Stomach smooth muscle (tissue), 2 donors: ENCODE data around the gene TDP1.

Source experiments
- H3K27ac ChIP-seq: one replicate; pipeline ENCODE4 v1.7.0; 2013; ENCODE audit warnings: mild to moderate bottlenecking, low read length, inconsistent platforms
- H3K27me3 ChIP-seq, 2 donors: one replicate each; pipeline ENCODE4 v1.7.0; 2013; ENCODE audit warnings: low read length in 2 of 2; ENCODE audit not compliant: insufficient read depth in 2 of 2, control insufficient read depth in 1 of 2
- H3K36me3 ChIP-seq, 2 donors: one replicate each; pipeline ENCODE4 v1.7.0; 2013; ENCODE audit warnings: low read length in 2 of 2; ENCODE audit not compliant: control insufficient read depth in 2 of 2, insufficient read depth in 2 of 2
- H3K4me1 ChIP-seq: one replicate; pipeline ENCODE4 v1.7.0; 2013; ENCODE audit warnings: low read length; ENCODE audit not compliant: control insufficient read depth, insufficient read depth
- H3K4me3 ChIP-seq, 2 donors: one replicate each; pipeline ENCODE4 v1.7.0; 2013; ENCODE audit warnings: low read length in 2 of 2
- H3K9ac ChIP-seq, 2 donors: one replicate each; pipeline ENCODE4 v1.7.0; 2013; ENCODE audit warnings: low read length in 2 of 2, mild to moderate bottlenecking in 1 of 2
- H3K9me3 ChIP-seq, 2 donors: one replicate each; pipeline ENCODE4 v1.7.0; 2013; ENCODE audit warnings: low read length in 2 of 2; ENCODE audit not compliant: control insufficient read depth in 2 of 2
- donor health status: healthy.
- donor health status: Pancreatic carcinoma.

Gene TDP1

DNA sequence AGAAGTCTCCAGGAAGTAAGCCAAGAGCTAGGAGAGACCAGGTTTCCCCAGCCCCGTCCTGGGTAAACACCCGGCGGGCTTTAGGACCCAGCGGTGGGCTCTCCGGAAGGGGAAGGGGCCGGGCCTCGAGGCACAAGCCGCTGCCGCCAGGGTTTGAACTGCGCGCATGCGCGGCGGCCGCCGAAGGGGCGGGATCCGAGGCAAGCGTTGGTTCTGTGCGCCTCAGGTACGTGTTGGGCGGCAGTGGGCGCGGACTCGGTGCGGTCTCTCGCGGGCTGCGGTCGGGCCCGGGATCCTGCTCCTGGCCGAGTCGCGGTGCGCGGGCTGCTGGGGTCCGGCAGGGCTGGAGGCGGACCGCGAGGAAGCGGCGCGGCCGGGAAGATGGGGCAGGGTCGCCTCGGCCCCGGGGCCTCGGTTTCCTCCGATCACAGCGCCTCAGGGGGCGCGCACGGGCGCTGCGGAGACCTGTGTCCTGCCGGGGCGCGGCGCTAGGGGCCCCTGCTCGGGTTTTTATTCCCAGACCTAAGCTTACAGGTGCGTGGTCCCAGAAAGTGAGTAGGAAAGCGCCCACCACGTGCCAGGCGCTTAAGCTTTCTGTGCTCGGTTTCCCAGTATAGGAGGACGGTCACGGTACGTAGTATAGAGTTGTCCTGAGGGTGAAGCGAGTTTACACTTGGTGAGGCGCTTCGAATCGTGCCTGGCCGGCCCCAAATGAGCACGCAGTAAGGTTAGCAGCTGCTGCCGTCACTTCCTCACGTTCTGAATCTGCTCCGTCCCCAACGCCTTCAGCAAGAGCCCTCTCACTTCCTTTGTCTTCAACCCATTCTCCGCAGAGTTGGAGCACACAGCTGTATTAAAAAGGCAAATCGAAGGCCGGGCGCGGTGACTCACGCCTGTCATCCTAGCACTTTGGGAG lies at the start of gene TDP1:
Gene TDP1, plus strand, starts transcription at position 183 of the 916 bp plus-strand sequence. CDS start 7,188 bp downstream, outside the sequence.
- Histone ChIP-seq H3K27ac (peak within 1 kb of the TSS; percentile 85), H3K9me3 (no peaks in the 10 kb centered on the region), H3K4me1 (peaks cover 22% of the 10 kb centered on the region), H3K27me3 (no peaks in the 10 kb centered on the region), H3K36me3 (no peaks in the 10 kb centered on the region), H3K9ac (peak within 1 kb of the TSS; percentile 55 to 74), H3K4me3 (peak within 1 kb of the TSS; percentile 94)

DNA sequence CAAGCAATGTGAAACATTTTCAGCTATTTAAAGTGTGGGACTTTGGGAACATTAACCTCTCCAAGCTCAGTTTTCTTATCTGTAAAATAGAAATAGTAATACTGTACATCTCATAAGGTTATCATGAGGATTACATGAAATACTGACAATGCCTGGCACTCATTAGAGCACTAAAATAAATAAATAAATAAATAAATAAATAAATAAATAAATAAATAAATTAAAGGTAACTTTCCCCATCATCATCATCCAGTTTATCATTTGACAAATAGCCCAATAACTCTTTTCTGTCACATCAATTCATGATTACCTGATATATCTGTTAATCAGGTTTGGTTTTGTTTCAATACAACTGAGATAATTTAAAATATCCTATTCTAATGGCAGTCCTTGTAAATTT lies 49.7 kb upstream of the TDP1 start:
- Histone ChIP-seq H3K9me3 (no peaks in the 10 kb centered on the region), H3K36me3 (no peaks in the 10 kb centered on the region), H3K27ac (no peak overlapping the region), H3K4me3 (no peak overlapping the region), H3K9ac (no peak overlapping the region), H3K27me3 (no peaks in the 10 kb centered on the region), H3K4me1 (peaks cover 4% of the 10 kb centered on the region)

DNA sequence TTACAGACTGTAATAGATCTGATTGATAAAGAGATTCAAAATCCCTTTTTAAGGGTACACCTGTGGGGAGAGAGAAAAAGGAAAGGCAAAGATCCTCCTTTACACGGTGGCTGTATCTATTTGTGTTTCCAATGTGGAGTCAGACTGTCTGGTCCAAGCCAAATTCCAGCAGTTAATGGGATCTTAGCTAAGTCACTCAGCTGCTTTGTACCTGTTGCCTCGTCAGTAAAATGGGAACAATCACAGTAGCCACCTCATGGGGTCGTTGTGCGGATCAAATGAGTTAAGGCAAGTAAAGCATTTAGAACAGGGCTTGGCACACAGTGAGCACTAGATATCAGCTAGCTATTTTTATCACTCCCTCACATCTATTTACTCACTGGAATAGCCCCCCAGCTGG lies 48.1 kb upstream of the TDP1 start:
- no peak overlapping the region for H3K9ac ChIP-seq
- no peak overlapping the region for H3K4me3 ChIP-seq

DNA sequence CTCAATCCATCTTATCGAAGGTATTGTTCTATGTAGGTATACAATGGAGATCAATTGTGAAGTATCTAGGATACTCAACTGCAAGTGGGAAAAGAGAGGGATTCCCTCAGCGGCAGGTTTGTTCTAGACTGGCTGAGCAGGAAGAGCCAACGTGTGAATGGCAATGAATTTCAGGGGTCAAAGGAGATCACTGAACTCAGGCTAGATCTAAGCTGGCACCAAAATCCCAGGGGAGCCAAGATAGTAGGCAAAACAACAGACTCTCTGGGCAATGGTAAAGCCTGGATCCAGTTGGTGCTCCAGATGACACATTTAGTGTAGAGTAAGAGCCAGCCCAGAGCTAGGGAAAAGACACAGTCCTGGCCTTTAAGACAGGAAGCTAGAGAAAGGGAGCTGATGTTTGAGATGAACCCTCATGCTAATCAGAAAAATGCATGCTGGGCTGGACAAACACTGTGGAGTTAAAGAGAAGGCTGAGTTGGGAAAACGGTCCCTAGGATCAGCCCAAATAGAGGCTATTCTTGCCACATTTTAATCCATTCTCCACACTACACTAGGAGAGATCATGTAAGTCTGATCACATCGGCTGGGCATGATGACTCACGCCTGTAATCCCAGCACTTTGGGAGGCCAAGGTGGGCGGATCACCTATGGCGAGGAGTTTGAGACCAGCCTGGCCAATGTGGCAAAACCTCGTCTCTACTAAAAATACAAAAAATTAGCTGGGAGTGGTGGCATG lies 46.8 kb upstream of the TDP1 start:
- Histone ChIP-seq H3K36me3 (no peaks in the 10 kb centered on the region), H3K9ac (no peak overlapping the region), H3K27me3 (no peaks in the 10 kb centered on the region), H3K4me1 (peaks cover 20% of the 10 kb centered on the region), H3K4me3 (no peak overlapping the region), H3K27ac (no peak overlapping the region), H3K9me3 (no peaks in the 10 kb centered on the region)

More for the DNA sequence above, 48.1 kb upstream of the TDP1 start:
- no peak overlapping the region for H3K27ac ChIP-seq
- no peaks in the 10 kb centered on the region for H3K27me3 ChIP-seq
- no peaks in the 10 kb centered on the region for H3K9me3 ChIP-seq
- H3K4me1 ChIP-seq, result peaks cover 15% of the 10 kb centered on the region
- H3K36me3 ChIP-seq, result no peaks in the 10 kb centered on the region

DNA sequence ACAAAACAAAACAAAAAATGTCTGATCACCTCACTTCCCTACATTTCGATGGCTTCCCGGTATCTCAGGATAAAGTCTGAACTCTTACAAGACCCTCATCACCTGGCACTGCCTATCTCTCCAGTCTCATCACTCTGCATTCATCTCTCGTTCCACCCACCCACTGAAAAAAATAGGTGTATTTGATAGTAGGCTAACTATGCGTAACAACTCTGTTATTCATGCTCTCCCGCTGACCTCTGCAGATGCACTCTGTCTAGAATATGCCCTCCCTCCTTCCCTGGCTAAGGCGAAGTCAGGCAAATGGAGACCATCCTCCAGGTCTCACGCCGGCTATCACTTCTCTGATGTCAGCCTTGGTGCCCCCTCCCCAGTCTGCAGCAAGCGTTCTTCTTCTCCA lies 46.1 kb upstream of the TDP1 start:
- Histone ChIP-seq H3K9me3 (no peaks in the 10 kb centered on the region), H3K4me1 (peaks cover 20% of the 10 kb centered on the region), H3K36me3 (no peaks in the 10 kb centered on the region), H3K27me3 (no peaks in the 10 kb centered on the region), H3K4me3 (no peak overlapping the region), H3K9ac (no peak overlapping the region), H3K27ac (no peak overlapping the region)

DNA sequence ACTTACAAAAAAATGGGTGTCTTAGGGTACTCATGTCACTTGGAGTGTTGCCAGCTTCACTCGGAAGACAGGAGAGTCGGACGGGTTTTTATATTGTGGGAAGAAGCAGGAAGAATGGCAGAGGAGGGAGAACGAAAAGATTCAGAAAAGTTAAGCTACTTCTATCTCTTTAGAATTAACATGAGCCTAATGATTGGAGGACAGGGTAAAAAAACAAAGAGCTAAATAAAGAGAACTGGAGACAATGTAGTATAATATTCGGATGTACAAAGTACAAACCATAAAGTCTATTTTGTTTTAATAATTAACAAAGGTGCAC lies 45.1 kb upstream of the TDP1 start:
- Histone ChIP-seq H3K9ac (no peak overlapping the region), H3K4me1 (peaks cover 20% of the 10 kb centered on the region), H3K36me3 (no peaks in the 10 kb centered on the region), H3K4me3 (no peak overlapping the region), H3K27ac (no peak overlapping the region), H3K9me3 (no peaks in the 10 kb centered on the region), H3K27me3 (no peaks in the 10 kb centered on the region)

DNA sequence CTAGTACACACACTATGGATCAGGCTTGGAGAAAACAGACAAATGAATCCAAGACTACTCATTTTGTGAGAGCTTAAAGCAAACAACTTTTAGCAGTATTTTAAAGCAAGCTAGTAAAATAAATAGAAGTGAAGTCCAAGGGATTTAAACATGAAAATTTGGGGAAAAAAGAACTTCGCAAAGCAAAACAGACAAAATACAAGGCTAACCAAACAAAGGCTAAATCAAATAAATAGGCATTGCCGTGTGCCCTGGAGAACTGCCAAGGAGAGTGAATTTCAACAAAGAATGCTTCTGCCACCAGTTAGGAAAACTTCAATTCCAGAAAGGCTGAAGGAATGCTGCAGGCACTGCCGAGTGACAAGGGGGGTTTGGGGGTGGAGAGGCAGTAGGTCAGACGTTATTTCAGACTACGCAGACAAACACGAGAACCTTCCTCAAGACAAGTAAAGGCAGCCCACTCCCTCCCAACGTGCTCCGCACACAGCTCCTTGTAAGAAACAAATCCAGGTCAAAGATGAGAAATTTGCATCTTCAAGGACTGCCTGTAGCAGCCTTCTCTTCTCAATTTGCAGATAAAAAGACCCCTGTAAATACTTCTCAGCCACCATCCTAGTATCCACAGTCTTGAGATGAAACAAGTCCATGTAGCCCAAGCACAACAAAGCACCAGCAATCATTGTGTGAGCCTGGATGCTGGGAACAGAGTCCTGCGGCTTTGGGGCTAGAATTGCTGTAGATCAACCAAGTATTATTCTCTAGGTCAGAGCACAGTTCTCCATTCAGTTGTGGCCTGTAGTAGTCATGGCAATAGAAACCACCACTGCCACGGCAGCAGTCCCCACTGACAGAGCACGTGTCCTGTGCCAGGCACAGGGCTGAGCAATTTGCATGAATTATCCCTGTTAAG lies 44.5 kb upstream of the TDP1 start:
- H3K36me3 ChIP-seq, result no peaks in the 10 kb centered on the region
- peak overlapping the region; percentile 43 to 50 for H3K4me3 ChIP-seq
- peak overlapping the region; percentile 50 for H3K27ac ChIP-seq
- H3K9me3 ChIP-seq, result no peaks in the 10 kb centered on the region
- H3K4me1 ChIP-seq, result peaks cover 20% of the 10 kb centered on the region
- H3K27me3 ChIP-seq, result no peaks in the 10 kb centered on the region
- H3K9ac ChIP-seq, result peak overlapping the region in 1 of 2 donors; percentile 22

DNA sequence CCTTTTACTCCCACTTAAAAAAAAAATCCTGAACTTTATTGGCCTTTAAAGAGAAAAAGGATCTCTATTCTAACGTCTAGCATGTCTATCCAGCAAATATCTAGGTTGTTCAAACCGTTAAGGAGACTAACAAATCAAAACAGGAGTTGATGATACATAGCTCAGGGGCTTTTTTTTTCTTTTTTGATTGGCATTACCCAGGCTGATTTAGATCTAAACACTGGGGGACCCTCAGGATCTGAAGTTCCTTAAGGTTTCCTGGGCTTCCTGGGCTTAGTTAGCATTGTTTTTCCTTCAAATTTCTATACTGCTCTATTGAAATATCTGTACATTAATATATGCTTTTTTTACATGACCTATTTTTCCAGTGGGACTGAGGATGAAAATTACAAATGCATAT lies 43.5 kb upstream of the TDP1 start:
- Histone ChIP-seq H3K27ac (peak overlapping the region; percentile 50), H3K9me3 (no peaks in the 10 kb centered on the region), H3K4me1 (peaks cover 20% of the 10 kb centered on the region), H3K9ac (no peak overlapping the region), H3K4me3 (no peak overlapping the region), H3K36me3 (no peaks in the 10 kb centered on the region), H3K27me3 (no peaks in the 10 kb centered on the region)

DNA sequence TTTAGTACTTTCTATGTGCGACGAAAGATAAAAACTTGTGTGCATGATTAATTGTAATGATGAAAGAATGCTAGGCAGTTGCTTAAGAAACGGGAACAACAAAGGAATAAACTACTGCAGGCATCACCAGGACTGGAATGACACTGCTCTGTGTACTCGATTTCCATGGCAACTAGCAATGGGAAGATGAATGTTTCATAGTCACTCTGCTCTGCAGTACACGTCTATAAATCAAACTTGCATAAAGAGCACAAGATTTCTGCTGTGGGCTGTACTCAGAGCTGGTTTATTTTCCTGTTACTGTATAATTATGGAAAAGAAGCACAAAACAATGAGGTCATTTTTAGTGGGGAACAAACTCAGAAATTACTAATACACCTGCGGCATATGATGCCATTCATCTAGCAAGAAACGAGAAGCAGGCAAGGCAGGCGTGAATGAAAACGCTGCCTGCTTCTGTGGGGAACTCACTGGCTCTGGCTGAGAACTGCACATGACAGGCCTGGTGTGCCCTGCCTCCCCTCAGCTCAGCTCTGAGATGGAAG lies 43.0 kb upstream of the TDP1 start:
- H3K27ac ChIP-seq, result peak overlapping the region; percentile 18
- no peaks in the 10 kb centered on the region for H3K36me3 ChIP-seq
- no peaks in the 10 kb centered on the region for H3K27me3 ChIP-seq
- H3K4me3 ChIP-seq, result no peak overlapping the region
- peaks cover 20% of the 10 kb centered on the region for H3K4me1 ChIP-seq
- H3K9me3 ChIP-seq, result no peaks in the 10 kb centered on the region
- H3K9ac ChIP-seq, result peak overlapping the region in 1 of 2 donors; percentile 10
